Stimulated activated CD8-positive, alpha-beta memory T cell treated with anti-CD3 and anti-CD28 coated beads, Interleukin-2, amount 100 ng/mL, for 1 hour (primary cell): Measurements from ENCODE around the gene OGDH.
A peak's percentile ranks its signal among the peaks of the same experiment; 100 is the strongest.

Experiments used
- DNase-seq, 2 donors: peaks; one replicate each; pipeline ENCODE4 v3.0.0-alpha.2; 2020; ENCODE audit warnings: low read depth in 2 of 2

OGDH gene

GRCh38 chr7:44637788-44638594 is 31.6 kb downstream of the OGDH start:
- DNase-seq, result peak; percentile 37 to 61

GRCh38 chr7:44638611-44639557 is 32.5 kb downstream of the OGDH start:
- DNase-seq, result peak; percentile 64 to 68

- no peak for DNase-seq
Measured at GRCh38 chr7:44639671-44640321, 33.4 kb downstream of the OGDH start.

- DNase-seq, result no peak
Measured at GRCh38 chr7:44643206-44643605, 36.8 kb downstream of the OGDH start.

GRCh38 chr7:44645254-44645653 is 38.8 kb downstream of the OGDH start:
- DNase-seq, result no peak

- no peak for DNase-seq
Measured at GRCh38 chr7:44645696-44646095, 39.3 kb downstream of the OGDH start.

GRCh38 chr7:44646176-44646920 is 39.9 kb downstream of the OGDH start:
- no peak for DNase-seq

- no peak for DNase-seq
Measured at GRCh38 chr7:44646921-44647636, 40.7 kb downstream of the OGDH start.

GRCh38 chr7:44647981-44648714 is 41.7 kb downstream of the OGDH start:
- DNase-seq, result no peak

GRCh38 chr7:44650242-44650641 is 43.8 kb downstream of the OGDH start:
- no peak for DNase-seq

- no peak for DNase-seq
Measured at GRCh38 chr7:44650772-44651171, 44.3 kb downstream of the OGDH start.

GRCh38 chr7:44652535-44652934 is 46.1 kb downstream of the OGDH start:
- no peak for DNase-seq

- no peak for DNase-seq
Measured at GRCh38 chr7:44654255-44654796, 47.9 kb downstream of the OGDH start.

GRCh38 chr7:44655341-44655740 is 48.9 kb downstream of the OGDH start:
- DNase-seq, result no peak

- no peak for DNase-seq
Measured at GRCh38 chr7:44658979-44659378, 52.6 kb downstream of the OGDH start.

GRCh38 chr7:44661233-44661632 is 54.8 kb downstream of the OGDH start:
- no peak for DNase-seq

- DNase-seq, result no peak
Measured at GRCh38 chr7:44664780-44665461, 58.5 kb downstream of the OGDH start.

- no peak for DNase-seq
Measured at GRCh38 chr7:44665531-44666213, 59.2 kb downstream of the OGDH start.

GRCh38 chr7:44666566-44666965 is 60.1 kb downstream of the OGDH start:
- DNase-seq, result no peak
